ENCODE data around the gene ZER1.

The ZER1 gene

DNA sequence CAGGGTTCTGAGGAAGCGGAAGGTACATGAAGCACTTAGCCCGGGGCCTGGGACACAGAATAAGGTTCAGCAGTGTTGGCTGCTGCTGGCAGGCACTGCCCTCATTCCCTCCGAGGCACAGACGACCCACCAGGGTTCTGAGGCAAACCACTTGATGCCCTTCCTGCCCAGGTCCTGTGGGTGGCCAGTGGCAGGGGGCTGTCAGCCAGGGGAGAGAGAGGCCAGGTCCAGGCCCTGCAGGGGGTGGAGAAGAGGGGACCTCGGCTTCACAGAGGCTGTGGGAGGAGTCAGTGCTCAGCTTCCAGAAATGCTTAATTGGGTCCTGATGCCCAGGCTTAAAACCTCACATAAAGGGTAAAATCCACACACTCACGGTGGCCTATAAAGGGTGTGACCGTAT, 43.4 kb downstream of the ZER1 start:
- H3K4me3 ChIP-seq (ENCODE audit: low read length), result no peak overlapping the region
- TF ChIP-seq CTCF (conservative IDR thresholded peaks at IDR 0.05; ENCODE audit: low read depth, low read length), result no peak
- no peak for DNase-seq (ENCODE audit: low read depth)

- DNase-seq (ENCODE audit: low read depth), result no peak
- no peak for TF ChIP-seq CTCF (conservative IDR thresholded peaks at IDR 0.05; ENCODE audit: low read depth, low read length)
- no peak overlapping the region for H3K4me3 ChIP-seq (ENCODE audit: low read length)
Observed at GRCh38 chr9:128727640-128728248, 44.0 kb downstream of the ZER1 start.

GRCh38 chr9:128724744-128725211, 46.9 kb downstream of the ZER1 start:
- peak; percentile 46 for DNase-seq (ENCODE audit: low read depth)
- H3K4me3 ChIP-seq (ENCODE audit: low read length), result peak overlapping the region; percentile 86
- no peak for TF ChIP-seq CTCF (conservative IDR thresholded peaks at IDR 0.05; ENCODE audit: low read depth, low read length)

GRCh38 chr9:128723866-128724743, 47.6 kb downstream of the ZER1 start, which contains the start of gene ZDHHC12:
TSS of gene ZDHHC12 (minus strand) at chr9:128724127. CDS start at chr9:128724093, 34 bp downstream.
- H3K4me3 ChIP-seq (ENCODE audit: low read length), result peak within 1 kb of the TSS; percentile 86
- no peak for TF ChIP-seq CTCF (conservative IDR thresholded peaks at IDR 0.05; ENCODE audit: low read depth, low read length)

GRCh38 chr9:128723352-128723865, 48.3 kb downstream of the ZER1 start:
- no peak for DNase-seq (ENCODE audit: low read depth)
- H3K4me3 ChIP-seq (ENCODE audit: low read length), result peak overlapping the region; percentile 86
- TF ChIP-seq CTCF (conservative IDR thresholded peaks at IDR 0.05; ENCODE audit: low read depth, low read length), result no peak

More at GRCh38 chr9:128723866-128724743, 47.6 kb downstream of the ZER1 start, which contains the start of gene ZDHHC12:
- peak; percentile 91 for DNase-seq (ENCODE audit: low read depth)

DNA sequence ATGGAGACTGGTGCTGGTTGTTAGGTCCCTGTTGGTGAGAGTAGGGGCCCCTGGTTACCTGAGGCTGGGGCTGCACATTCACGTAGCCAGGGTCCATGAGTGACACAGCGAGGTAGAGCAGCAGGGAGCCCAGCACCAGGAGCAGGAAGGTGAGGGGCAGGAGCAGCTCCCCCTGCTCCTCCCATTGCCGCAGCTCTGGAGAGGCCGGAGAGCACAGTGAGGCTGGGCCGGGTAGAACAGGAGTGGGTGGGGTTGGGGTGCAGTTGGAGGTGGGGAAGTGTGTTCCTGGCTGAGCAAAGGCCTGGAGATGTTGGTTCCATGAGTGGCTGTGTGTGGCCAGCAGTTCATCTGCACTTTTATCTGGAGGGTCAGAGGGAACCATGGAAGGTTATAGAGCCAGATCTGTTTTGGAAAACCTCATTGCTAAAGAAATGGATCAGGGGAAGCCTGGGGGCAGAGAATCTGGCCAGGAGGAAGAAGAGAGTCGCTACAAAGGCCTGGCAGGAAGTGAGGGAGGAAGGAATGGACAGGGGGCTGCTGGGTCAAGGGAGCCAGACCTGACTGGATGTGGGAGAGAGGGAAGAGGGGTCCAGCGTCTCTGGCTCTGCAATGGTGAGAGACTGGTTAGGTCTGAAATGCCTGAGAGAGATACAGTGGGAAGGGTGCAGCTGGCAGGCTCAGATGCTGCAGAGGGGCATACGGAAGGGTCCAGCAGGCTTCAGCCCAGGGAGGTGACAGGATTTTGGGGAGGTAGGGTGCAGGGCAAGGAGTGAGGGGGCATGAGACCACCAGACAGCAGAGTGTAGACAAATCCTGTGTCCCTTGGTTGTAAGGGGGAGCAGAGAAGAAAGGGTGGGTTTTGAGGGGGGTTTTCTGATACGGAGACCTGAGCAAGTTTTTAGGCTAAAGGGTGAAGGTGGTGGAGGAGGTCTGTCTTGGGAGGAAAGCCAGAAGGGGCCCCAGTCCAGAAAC, 49.1 kb downstream of the ZER1 start:
- H3K4me3 ChIP-seq (ENCODE audit: low read length), result peak overlapping the region; percentile 86
- no peak for TF ChIP-seq CTCF (conservative IDR thresholded peaks at IDR 0.05; ENCODE audit: low read depth, low read length)
- DNase-seq (ENCODE audit: low read depth), result no peak

Data from retinal pigment epithelial cell (primary cell).